ENCODE measurements around the gene MRPL14. TPM values are rescaled to one million over a fixed set of nuclear protein-coding genes. Genes with fewer than 3 reads are reported as not detected.
"Not testable (repeated sequence)": the region's sequence is repeated elsewhere in the genome, so short reads cannot be mapped to it uniquely, and the experiment has no call there.

MRPL14 gene
- total and polyA plus RNA-seq, 4 donors, result 24.6 to 40.3 (median 32.0) TPM

GRCh38 chr6:44145839-44146238 lies 18.6 kb upstream of the MRPL14 start:
- DNase-seq (no peak), ATAC-seq (ENCODE audit: low FRiP score) (no peak)
- no peaks in the 10 kb centered on the region for H3K4me1 ChIP-seq (ENCODE audit: control insufficient read depth in 1 of 2, insufficient read depth in 2 of 2, low read length in 2 of 2)
- H3K27ac ChIP-seq (ENCODE audit: low read depth in 1 of 2, low read length in 2 of 2), result no peak overlapping the region
- no peaks in the 10 kb centered on the region for H3K9me3 ChIP-seq (ENCODE audit: control insufficient read depth, low read length)
- intact Hi-C loops (cut with DNase I), result no loop called here
- peaks cover 0 to 3% of the 10 kb centered on the region in 2 donors for H3K36me3 ChIP-seq (ENCODE audit: control insufficient read depth in 1 of 2, insufficient read depth in 2 of 2, low read length in 1 of 2)
- no peak overlapping the region for H3K4me3 ChIP-seq (ENCODE audit: low read length in 2 of 2)
- no peaks in the 10 kb centered on the region for H3K27me3 ChIP-seq (ENCODE audit: control insufficient read depth in 1 of 2, insufficient read depth in 2 of 2, low read length in 1 of 2)

- intact Hi-C loops (cut with DNase I); H3K4me1 ChIP-seq (ENCODE audit: control insufficient read depth in 1 of 2, insufficient read depth in 2 of 2, low read length in 2 of 2); H3K36me3 ChIP-seq (ENCODE audit: control insufficient read depth in 1 of 2, insufficient read depth in 2 of 2, low read length in 1 of 2); H3K27ac ChIP-seq (ENCODE audit: low read depth in 1 of 2, low read length in 2 of 2); H3K27me3 ChIP-seq (ENCODE audit: control insufficient read depth in 1 of 2, insufficient read depth in 2 of 2, low read length in 1 of 2); ATAC-seq (ENCODE audit: low FRiP score); DNase-seq; H3K9me3 ChIP-seq (ENCODE audit: control insufficient read depth, low read length); H3K4me3 ChIP-seq (ENCODE audit: low read length in 2 of 2): not testable (repeated sequence)
- WGBS, 2 donors, result 63 to 65% methylated on average over 3 of the region's 3 CpGs
These were observed 17.3 kb upstream of the MRPL14 start for GRCh38 chr6:44144536-44144935.

GRCh38 chr6:44143731-44144130 lies 16.5 kb upstream of the MRPL14 start:
- H3K4me3 ChIP-seq (ENCODE audit: low read length in 2 of 2), result no peak overlapping the region

GRCh38 chr6:44142835-44143234 lies 15.6 kb upstream of the MRPL14 start:
- no peak overlapping the region for H3K27ac ChIP-seq (ENCODE audit: low read depth in 1 of 2, low read length in 2 of 2)
- H3K4me3 ChIP-seq (ENCODE audit: low read length in 2 of 2), result no peak overlapping the region
- ATAC-seq (ENCODE audit: low FRiP score), result no peak
- intact Hi-C loops (cut with DNase I), result no loop called here
- no peak for DNase-seq
- WGBS, 2 donors, result 100% methylated on average over 1 of the region's 1 CpG
- no peaks in the 10 kb centered on the region for H3K27me3 ChIP-seq (ENCODE audit: control insufficient read depth in 1 of 2, insufficient read depth in 2 of 2, low read length in 1 of 2)
- H3K4me1 ChIP-seq (ENCODE audit: control insufficient read depth in 1 of 2, insufficient read depth in 2 of 2, low read length in 2 of 2), result no peaks in the 10 kb centered on the region
- H3K36me3 ChIP-seq (ENCODE audit: control insufficient read depth in 1 of 2, insufficient read depth in 2 of 2, low read length in 1 of 2), result peaks cover 0 to 4% of the 10 kb centered on the region in 2 donors
- no peaks in the 10 kb centered on the region for H3K9me3 ChIP-seq (ENCODE audit: control insufficient read depth, low read length)

More at GRCh38 chr6:44143731-44144130, 16.5 kb upstream of the MRPL14 start:
- WGBS, 2 donors, result 90 to 98% methylated on average over 1 of the region's 1 CpG
- Histone ChIP-seq H3K27ac (ENCODE audit: low read depth in 1 of 2, low read length in 2 of 2) (no peak overlapping the region), H3K4me1 (ENCODE audit: control insufficient read depth in 1 of 2, insufficient read depth in 2 of 2, low read length in 2 of 2) (no peaks in the 10 kb centered on the region), H3K9me3 (ENCODE audit: control insufficient read depth, low read length) (no peaks in the 10 kb centered on the region), H3K27me3 (ENCODE audit: control insufficient read depth in 1 of 2, insufficient read depth in 2 of 2, low read length in 1 of 2) (no peaks in the 10 kb centered on the region), H3K36me3 (ENCODE audit: control insufficient read depth in 1 of 2, insufficient read depth in 2 of 2, low read length in 1 of 2) (peaks cover 0 to 4% of the 10 kb centered on the region in 2 donors)
- no peak for ATAC-seq (ENCODE audit: low FRiP score)
- DNase-seq, result no peak
- intact Hi-C loops (cut with DNase I), result no loop called here

GRCh38 chr6:44139351-44139743 lies 12.1 kb upstream of the MRPL14 start:
- Histone ChIP-seq H3K27ac (ENCODE audit: low read depth in 1 of 2, low read length in 2 of 2) (no peak overlapping the region), H3K4me1 (ENCODE audit: control insufficient read depth in 1 of 2, insufficient read depth in 2 of 2, low read length in 2 of 2) (no peaks in the 10 kb centered on the region), H3K27me3 (ENCODE audit: control insufficient read depth in 1 of 2, insufficient read depth in 2 of 2, low read length in 1 of 2) (no peaks in the 10 kb centered on the region), H3K9me3 (ENCODE audit: control insufficient read depth, low read length) (no peaks in the 10 kb centered on the region), H3K4me3 (ENCODE audit: low read length in 2 of 2) (no peak overlapping the region), H3K36me3 (ENCODE audit: control insufficient read depth in 1 of 2, insufficient read depth in 2 of 2, low read length in 1 of 2) (peaks cover 0 to 1% of the 10 kb centered on the region in 2 donors)
- intact Hi-C loops (cut with DNase I), result no loop called here
- ATAC-seq (ENCODE audit: low FRiP score) (no peak), DNase-seq (no peak)
- 81 to 82% methylated on average over 10 of the region's 10 CpGs for WGBS, 2 donors

GRCh38 chr6:44138717-44139350 lies 11.6 kb upstream of the MRPL14 start:
- Histone ChIP-seq H3K4me3 (ENCODE audit: low read length in 2 of 2) (no peak overlapping the region), H3K27me3 (ENCODE audit: control insufficient read depth in 1 of 2, insufficient read depth in 2 of 2, low read length in 1 of 2) (no peaks in the 10 kb centered on the region), H3K9me3 (ENCODE audit: control insufficient read depth, low read length) (no peaks in the 10 kb centered on the region), H3K36me3 (ENCODE audit: control insufficient read depth in 1 of 2, insufficient read depth in 2 of 2, low read length in 1 of 2) (peaks cover 0 to 1% of the 10 kb centered on the region in 2 donors), H3K27ac (ENCODE audit: low read depth in 1 of 2, low read length in 2 of 2) (no peak overlapping the region), H3K4me1 (ENCODE audit: control insufficient read depth in 1 of 2, insufficient read depth in 2 of 2, low read length in 2 of 2) (no peaks in the 10 kb centered on the region)
- 61 to 75% methylated on average over 4 to 6 of the region's 6 CpGs for WGBS, 2 donors
- ATAC-seq (ENCODE audit: low FRiP score), result no peak
- DNase-seq, result no peak
- intact Hi-C loops (cut with DNase I), result no loop called here

GRCh38 chr6:44135875-44136274 lies 8.6 kb upstream of the MRPL14 start:
- intact Hi-C loops (cut with DNase I), result no loop called here
- no peak overlapping the region for H3K4me3 ChIP-seq (ENCODE audit: low read length in 2 of 2)
- H3K4me1 ChIP-seq (ENCODE audit: control insufficient read depth in 1 of 2, insufficient read depth in 2 of 2, low read length in 2 of 2), result no peaks in the 10 kb centered on the region
- 89% methylated on average over 7 of the region's 7 CpGs for WGBS, 2 donors
- H3K27me3 ChIP-seq (ENCODE audit: control insufficient read depth in 1 of 2, insufficient read depth in 2 of 2, low read length in 1 of 2), result no peaks in the 10 kb centered on the region
- no peak for DNase-seq
- H3K36me3 ChIP-seq (ENCODE audit: control insufficient read depth in 1 of 2, insufficient read depth in 2 of 2, low read length in 1 of 2), result peaks cover 0 to 1% of the 10 kb centered on the region in 2 donors
- no peak for ATAC-seq (ENCODE audit: low FRiP score)
- no peaks in the 10 kb centered on the region for H3K9me3 ChIP-seq (ENCODE audit: control insufficient read depth, low read length)
- no peak overlapping the region for H3K27ac ChIP-seq (ENCODE audit: low read depth in 1 of 2, low read length in 2 of 2)

- H3K27ac ChIP-seq (ENCODE audit: low read depth in 1 of 2, low read length in 2 of 2), result no peak overlapping the region
- no peak for DNase-seq
- no peaks in the 10 kb centered on the region for H3K4me1 ChIP-seq (ENCODE audit: control insufficient read depth in 1 of 2, insufficient read depth in 2 of 2, low read length in 2 of 2)
- 89 to 92% methylated on average over 9 to 10 of the region's 10 CpGs for WGBS, 2 donors
- ATAC-seq (ENCODE audit: low FRiP score), result no peak
- no peaks in the 10 kb centered on the region for H3K9me3 ChIP-seq (ENCODE audit: control insufficient read depth, low read length)
- intact Hi-C loops (cut with DNase I), result no loop called here
- no peaks in the 10 kb centered on the region for H3K27me3 ChIP-seq (ENCODE audit: control insufficient read depth in 1 of 2, insufficient read depth in 2 of 2, low read length in 1 of 2)
- no peak overlapping the region for H3K4me3 ChIP-seq (ENCODE audit: low read length in 2 of 2)
- H3K36me3 ChIP-seq (ENCODE audit: control insufficient read depth in 1 of 2, insufficient read depth in 2 of 2, low read length in 1 of 2), result peaks cover 0 to 1% of the 10 kb centered on the region in 2 donors
These were observed 8.0 kb upstream of the MRPL14 start for GRCh38 chr6:44135173-44135758.

- Histone ChIP-seq H3K27me3 (ENCODE audit: control insufficient read depth in 1 of 2, insufficient read depth in 2 of 2, low read length in 1 of 2) (no peaks in the 10 kb centered on the region), H3K4me3 (ENCODE audit: low read length in 2 of 2) (no peak overlapping the region), H3K4me1 (ENCODE audit: control insufficient read depth in 1 of 2, insufficient read depth in 2 of 2, low read length in 2 of 2) (no peaks in the 10 kb centered on the region), H3K36me3 (ENCODE audit: control insufficient read depth in 1 of 2, insufficient read depth in 2 of 2, low read length in 1 of 2) (no peaks in the 10 kb centered on the region), H3K9me3 (ENCODE audit: control insufficient read depth, low read length) (no peaks in the 10 kb centered on the region), H3K27ac (ENCODE audit: low read depth in 1 of 2, low read length in 2 of 2) (no peak overlapping the region)
- DNase-seq (no peak), ATAC-seq (ENCODE audit: low FRiP score) (no peak)
- 85 to 87% methylated on average over 12 of the region's 12 CpGs for WGBS, 2 donors
- intact Hi-C loops (cut with DNase I), result no loop called here
These were observed 6.9 kb upstream of the MRPL14 start for GRCh38 chr6:44133981-44134711.

Measured in aorta (tissue), 5 donors.